Myocyte (in vitro differentiated cells): ENCODE data around the gene TNFRSF25. TPM values are rescaled to one million over a fixed set of nuclear protein-coding genes. Genes with fewer than 3 reads are reported as not detected.
"Not testable (repeated sequence)": the region's sequence is repeated elsewhere in the genome, so short reads cannot be mapped to it uniquely, and the experiment has no call there.

Experiments used
- DNase-seq: peaks from one replicate; pipeline ENCODE4 v3.0.0-alpha.2; 2012; ENCODE audit warnings: low read depth
- total RNA-seq: library from RNA; depleted of rRNA; stranded (reverse); fragments of >200 nt; gene quantifications from 2 replicates; pipeline ENCODE4 v1.2.3, GENCODE V29; 2014

The TNFRSF25 gene
- total RNA-seq, 1 donor from 2014 or later, result 24.4 TPM

GRCh38 chr1:6502000-6502891 is 36.3 kb upstream of the TNFRSF25 start:
- peak; percentile 99 for DNase-seq

DNA sequence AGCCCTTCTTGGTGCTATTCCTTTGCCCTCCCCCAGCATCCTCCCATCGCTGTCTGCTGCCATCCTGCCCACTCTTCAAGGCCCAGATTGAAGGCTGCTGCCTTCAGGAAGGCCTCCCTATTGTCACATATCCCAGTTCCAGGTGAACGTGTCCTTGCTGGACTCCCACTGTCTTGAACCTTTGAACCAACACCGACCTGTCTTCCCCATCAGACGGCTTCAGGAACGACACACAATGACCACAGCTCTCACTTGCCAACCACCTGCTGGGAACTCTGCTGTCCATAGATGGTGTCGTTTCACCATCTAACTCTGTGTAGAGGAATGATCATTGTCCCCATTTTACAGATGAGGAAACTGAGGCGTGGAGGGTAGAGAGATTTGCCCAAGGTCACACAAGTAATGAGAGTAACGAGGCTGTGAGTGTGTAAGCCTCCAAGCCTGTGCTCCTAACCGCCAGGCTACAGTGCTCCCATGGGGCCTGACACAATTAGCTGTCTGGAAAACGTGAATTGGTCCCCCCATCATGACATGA is 35.4 kb upstream of the TNFRSF25 start:
- no peak for DNase-seq

- DNase-seq, result no peak
Observed at GRCh38 chr1:6500544-6501278, 34.7 kb upstream of the TNFRSF25 start.

DNA sequence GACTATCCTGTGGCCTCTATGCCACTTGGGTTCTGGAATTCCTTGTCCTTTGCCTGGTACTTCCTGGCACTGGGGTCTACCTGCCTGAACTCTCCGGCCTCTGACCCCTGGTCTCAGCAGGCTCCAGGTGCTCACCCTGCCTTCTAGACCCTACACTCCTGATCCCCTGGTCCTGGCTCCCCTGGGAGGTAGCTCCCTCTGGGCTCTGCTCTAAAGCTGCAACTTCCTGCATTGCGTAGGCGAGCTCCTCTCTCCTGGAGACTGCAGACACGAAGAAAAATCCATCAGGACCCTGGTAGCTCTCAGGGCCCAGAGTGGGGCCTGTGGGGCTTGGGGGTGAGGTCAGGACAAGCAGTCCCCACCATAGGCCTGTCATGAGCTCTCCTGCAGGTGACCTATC is 33.3 kb upstream of the TNFRSF25 start:
- no peak for DNase-seq

GRCh38 chr1:6498576-6499111 is 32.7 kb upstream of the TNFRSF25 start:
- no peak for DNase-seq

GRCh38 chr1:6497867-6498575 is 32.0 kb upstream of the TNFRSF25 start:
- DNase-seq, result no peak

DNA sequence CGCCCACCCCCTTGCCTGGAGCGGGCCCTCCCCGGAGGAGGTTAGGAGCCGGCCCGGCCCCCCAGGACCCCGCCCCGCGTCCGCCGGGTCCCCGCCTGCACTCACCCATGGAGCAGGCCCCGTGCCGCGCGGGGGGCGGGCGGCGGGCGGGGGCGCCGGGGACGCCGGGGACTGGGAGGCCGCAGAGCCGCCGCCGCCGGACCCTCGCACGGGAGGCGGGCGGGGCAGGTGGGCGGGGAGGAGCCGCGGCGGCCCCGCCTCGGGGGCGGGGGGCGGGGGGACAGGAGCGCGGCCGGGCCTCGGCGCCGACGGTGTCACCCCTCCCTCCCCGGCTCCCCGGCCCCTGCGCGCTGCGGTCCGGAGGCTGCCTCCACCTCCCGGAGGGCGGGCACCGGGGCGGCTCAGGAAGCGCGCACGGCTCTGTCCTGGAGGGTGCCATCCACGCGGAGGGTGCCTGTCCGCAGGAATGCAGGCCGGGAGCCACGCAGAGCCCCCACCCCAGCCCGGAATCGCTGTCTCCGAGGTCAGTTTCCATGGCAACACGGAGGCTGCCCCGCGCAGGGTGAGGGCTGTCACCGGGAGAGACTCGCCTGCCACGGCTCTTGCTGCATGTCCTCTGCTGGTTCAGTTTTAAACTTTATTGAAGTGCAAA is 31.4 kb upstream of the TNFRSF25 start:
- DNase-seq, result peak; percentile 71

DNA sequence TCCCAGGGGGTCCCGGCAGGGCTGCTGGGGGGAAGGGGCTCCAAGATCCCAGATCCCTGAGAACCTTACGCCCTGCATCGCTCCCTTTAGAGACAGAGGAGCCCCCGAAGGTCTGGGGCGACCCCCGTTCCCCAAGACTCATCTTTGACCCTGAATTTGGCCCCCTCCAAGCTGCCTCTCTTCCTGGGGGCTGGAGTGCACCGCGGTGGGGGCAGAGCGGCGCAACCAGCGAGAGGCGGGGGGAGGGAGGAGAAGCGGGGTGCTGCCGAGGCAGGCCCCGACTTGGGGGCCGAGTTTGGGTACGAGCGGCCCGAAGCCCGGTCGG is 30.9 kb upstream of the TNFRSF25 start:
- no peak for DNase-seq

GRCh38 chr1:6496365-6496721 is 30.4 kb upstream of the TNFRSF25 start:
- no peak for DNase-seq

DNA sequence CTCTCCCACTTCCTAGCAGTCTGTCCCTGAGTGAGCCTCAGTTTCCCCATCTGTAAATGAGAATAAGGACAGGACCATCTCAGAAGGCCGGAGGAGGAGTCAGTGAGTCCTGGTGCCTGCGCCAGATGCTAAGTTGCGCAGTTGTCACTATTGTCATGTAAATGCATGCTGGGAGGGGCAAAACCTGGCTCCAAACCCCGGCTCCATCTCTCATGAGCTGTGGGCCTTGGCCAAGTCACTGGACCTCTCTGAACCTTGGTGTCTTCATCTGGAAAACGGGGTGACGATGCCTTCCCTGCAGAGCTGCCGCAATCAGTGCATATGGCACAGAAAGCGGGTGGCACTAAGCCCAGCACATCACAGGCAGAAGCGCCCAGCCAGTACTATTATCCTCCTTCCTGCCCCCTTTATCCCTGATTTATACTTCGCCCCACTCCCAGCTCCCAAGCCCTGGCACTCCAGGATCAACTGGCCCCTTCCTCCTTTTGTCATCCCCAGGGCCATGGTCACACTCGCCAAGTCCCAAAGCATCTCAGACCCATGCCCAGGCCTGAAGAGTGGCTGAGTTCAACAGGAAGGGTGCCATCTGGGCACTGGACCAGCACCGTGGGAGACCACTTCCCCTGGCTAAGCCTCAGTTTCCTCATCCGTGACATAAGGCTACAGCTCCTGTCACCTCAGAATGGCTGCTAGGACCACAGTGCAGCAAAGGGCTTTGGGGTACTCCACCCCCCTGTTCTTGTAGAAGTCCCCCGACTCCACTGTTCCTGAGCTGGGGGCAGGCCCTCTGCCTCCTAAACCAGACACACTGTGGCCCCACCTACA is 29.8 kb upstream of the TNFRSF25 start:
- DNase-seq, result no peak

GRCh38 chr1:6495041-6495441 is 29.1 kb upstream of the TNFRSF25 start:
- no peak for DNase-seq

GRCh38 chr1:6494627-6495026 is 28.7 kb upstream of the TNFRSF25 start:
- no peak for DNase-seq

GRCh38 chr1:6493834-6494223 is 27.9 kb upstream of the TNFRSF25 start:
- not testable (repeated sequence) for DNase-seq

DNA sequence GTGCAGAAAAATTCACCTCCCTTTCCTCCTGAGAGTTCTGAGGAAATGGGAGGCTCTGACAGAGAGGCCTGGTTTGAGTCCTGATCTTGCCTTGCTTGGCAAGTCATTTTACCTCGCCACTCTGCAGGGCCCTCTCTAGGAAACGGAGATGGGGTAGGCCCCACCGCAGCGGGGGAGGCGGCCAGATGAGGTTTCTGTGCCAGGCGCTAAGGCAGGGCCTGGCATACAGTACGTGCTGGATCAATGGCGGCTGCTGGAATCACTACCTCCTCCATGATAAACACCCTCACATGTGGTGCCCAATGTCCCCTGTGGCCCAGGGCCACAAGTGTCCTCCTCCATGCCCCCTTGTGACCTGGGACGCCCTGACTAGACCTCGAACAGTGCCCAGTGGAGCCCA is 26.0 kb upstream of the TNFRSF25 start:
- DNase-seq, result no peak

DNA sequence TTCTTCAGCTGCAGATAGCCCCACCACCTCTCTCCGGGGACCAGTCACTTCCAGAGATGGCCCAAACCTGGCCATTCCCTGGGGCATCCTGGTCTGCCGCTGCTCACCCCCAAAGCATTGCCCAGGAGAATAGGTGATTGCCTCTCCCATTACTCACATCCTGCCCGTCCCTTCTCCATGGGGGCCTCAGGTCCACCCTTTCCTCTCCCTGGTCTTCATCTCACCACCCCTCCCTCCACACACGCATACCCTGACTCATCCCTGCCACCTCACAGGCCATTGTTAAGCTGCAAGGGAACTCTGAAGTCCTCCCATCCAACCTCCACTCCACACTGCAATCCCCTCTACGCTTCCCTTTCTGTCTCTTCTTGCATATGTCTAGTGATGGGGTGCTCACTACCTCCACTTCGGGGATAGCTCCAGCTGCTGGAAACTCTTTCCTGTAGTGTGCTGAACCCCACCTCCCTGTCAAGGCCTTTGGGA is 25.5 kb upstream of the TNFRSF25 start, which contains the start of gene PLEKHG5:
Gene PLEKHG5 (minus strand): TSS at position 188 of the 483 bp plus-strand sequence. CDS start 14,096 bp downstream, outside the sequence.
- no peak for DNase-seq

DNA sequence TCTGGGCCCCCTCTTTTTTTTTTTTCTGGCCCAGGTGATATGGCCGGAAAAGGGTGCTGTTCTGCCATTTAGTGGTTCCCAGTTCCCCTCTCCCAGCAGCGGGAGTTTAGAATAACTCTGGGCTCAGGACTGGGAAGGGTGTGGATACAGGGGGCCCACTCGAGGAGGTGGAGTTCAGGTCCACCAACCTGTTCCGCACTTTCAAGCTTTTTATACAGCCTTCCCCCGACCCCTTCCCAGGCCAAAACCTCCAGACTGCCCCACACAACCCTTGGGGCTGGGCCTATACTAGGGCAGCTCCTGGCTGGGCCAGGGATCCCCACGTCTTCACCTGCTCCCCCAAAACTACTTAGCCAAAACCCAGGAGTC is 25.1 kb upstream of the TNFRSF25 start:
- DNase-seq, result no peak

DNA sequence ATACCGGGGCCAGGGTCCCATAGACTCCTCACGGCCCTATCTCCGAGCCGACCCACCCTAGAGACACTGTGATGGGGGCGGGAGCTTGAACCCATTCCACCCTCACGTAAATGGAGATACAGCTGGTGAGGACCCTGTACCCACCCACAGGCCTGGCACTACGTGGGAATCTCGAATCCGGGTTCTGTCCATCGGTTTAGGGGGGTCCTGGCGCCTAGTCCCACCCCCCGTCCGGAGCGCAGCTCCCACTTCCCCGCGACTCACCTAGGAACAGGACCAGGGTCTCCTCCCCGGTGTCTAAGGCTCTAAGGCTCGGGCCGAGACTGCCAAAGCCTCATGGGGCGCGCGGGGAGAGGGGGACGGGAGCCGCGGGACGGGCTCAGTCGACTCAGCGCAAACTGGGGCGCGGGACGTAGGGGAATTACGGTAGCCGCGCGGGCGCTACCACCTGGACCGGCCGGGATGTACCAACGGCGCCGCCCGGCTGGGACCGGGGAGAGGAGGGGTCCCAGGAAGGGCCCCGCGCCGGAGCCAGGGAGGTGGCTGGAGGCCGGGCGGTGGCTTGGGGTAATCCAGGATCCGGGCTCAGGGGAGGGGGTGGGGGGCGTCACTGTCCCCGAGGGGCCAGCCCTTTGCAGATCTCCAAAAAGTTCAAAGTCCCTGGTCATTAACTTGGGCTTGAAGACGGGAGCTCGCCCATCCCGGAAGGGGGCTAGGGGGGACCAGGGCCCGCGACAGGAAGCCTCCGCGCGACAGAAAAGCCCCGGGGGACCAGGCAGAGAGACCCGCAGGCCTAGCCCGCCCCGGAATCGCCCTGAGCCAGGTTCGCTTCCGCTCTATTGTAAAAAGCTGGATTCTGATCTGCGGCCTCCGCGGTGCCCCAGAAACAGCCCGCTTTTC is 24.5 kb upstream of the TNFRSF25 start:
- DNase-seq, result peak; percentile 73

- DNase-seq, result peak; percentile 74
Observed at GRCh38 chr1:6489799-6490180, 23.8 kb upstream of the TNFRSF25 start.

GRCh38 chr1:6489383-6489765 is 23.4 kb upstream of the TNFRSF25 start:
- DNase-seq, result no peak
